Epithelial cell of proximal tubule (primary cell): ENCODE results near the gene ERC2. TPM values are rescaled to one million over a fixed set of nuclear protein-coding genes. Genes with fewer than 3 reads are reported as not detected.
A peak's percentile ranks its signal among the peaks of the same experiment; 100 is the strongest.
"Not testable (repeated sequence)": the region's sequence is repeated elsewhere in the genome, so short reads cannot be mapped to it uniquely, and the experiment has no call there.

Experiments used
- DNase-seq: peaks from one replicate; pipeline ENCODE4 v3.0.0-alpha.2; 2011; ENCODE audit warnings: low read depth
- H3K4me3 ChIP-seq: 2 replicates; pipeline ENCODE4 v1.5.1; 2011; ENCODE audit warnings: low read depth, mild to moderate bottlenecking, low read length
- total RNA-seq: library from RNA; depleted of rRNA; stranded (reverse); fragments of >200 nt; gene quantifications from 2 replicates; pipeline ENCODE4 v1.2.3, GENCODE V29; 2015
- TF ChIP-seq, protein P1 (sequence below): conservative IDR thresholded peaks from 2 replicates; pipeline ENCODE4 v1.5.1; 2012; ENCODE audit warnings: low read depth, mild to moderate bottlenecking, low read length

ERC2 gene
- total RNA-seq, 1 donor from 2014 or later: 2.7 TPM

DNA sequence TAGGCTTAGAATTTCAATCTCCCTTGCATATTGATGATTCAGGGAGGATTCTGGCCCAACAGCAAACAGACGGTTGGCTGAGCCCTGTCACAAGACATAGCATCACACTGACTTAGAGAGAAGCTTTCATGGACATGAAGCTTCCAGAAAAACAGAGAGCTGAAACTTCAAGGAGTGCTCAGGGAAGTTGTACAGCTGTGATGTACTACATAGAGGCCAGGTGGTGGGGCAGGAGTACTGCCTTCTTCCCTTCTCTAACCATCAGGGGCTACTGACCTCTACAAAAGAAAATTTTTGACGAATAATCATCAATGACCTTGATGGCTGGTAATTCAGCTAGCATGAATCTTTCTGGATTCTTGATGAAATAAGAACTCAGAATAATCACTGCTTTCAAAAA is 378.5 kb downstream of the ERC2 start:
- H3K4me3 ChIP-seq: no peak overlapping the region
- DNase-seq: no peak
- TF ChIP-seq, protein P1, sequence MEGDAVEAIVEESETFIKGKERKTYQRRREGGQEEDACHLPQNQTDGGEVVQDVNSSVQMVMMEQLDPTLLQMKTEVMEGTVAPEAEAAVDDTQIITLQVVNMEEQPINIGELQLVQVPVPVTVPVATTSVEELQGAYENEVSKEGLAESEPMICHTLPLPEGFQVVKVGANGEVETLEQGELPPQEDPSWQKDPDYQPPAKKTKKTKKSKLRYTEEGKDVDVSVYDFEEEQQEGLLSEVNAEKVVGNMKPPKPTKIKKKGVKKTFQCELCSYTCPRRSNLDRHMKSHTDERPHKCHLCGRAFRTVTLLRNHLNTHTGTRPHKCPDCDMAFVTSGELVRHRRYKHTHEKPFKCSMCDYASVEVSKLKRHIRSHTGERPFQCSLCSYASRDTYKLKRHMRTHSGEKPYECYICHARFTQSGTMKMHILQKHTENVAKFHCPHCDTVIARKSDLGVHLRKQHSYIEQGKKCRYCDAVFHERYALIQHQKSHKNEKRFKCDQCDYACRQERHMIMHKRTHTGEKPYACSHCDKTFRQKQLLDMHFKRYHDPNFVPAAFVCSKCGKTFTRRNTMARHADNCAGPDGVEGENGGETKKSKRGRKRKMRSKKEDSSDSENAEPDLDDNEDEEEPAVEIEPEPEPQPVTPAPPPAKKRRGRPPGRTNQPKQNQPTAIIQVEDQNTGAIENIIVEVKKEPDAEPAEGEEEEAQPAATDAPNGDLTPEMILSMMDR: peak; percentile 9

DNA sequence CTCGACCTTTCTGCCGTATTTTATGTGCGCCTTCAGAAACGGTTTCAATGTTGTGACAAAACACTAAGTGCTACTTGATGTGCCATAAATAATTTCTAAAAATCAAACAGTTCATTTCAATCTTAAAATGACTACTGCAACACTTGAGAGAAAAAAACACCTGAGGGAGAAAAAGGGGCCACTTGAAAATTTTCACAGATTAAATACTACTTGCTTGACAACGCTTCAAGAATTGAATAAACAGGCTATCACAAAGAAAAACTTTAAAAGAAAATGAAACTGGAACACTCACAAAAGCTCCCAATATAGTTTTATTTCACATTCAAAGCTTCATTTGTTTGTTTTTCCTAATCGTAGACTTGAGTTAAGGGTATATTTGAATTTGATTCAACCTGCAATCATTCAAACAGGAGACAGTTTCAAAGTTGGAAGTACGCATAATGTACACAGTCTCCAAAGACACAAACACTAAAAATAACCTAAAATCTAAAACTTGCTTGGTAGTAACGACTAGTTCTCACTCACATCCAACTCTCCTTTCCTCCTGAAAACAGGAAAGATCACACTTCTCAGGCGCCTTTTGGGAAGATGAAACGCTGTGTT is 380.7 kb downstream of the ERC2 start:
- no peak for DNase-seq
- TF ChIP-seq, protein P1: no peak
- H3K4me3 ChIP-seq: no peak overlapping the region

DNA sequence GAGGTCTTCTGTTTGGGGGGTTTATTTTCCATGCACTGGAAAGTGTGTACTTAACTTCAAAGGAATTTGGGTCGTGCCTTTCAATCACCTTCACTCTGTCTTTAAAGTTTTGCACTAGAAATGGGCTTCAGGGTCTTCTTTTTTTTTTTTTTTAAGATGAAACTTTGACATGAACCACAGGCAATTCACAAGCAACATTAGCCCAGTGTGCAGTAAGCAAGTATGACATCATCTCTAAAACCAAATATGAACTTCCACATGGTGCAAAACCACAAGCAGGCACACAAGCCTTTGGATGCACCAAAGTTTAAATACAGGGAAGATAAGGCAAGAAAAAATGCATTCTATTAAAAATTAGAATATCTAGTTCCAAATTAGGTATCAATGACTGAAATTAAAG is 381.9 kb downstream of the ERC2 start:
- TF ChIP-seq, protein P1: no peak
- DNase-seq: no peak
- no peak overlapping the region for H3K4me3 ChIP-seq

DNA sequence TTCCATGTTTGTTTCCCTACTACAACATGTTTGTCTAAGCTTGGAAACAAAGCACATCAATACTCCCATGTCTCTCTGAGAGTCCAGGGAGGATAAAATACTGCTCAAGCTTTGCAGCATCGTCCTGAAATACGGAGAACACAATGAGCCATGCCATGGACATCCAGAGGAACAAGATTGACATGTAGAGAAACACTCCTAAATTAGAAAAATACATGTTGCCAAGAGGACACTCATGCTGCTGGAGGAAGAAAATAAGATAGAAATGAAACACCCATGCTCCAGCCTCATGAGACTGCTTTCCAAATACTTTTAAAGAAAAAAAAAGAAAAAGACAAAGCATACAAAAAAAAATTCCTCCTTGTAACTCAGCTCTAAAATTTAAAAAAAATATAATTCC is 387.0 kb downstream of the ERC2 start:
- no peak overlapping the region for H3K4me3 ChIP-seq
- DNase-seq: no peak
- TF ChIP-seq, protein P1: no peak

DNA sequence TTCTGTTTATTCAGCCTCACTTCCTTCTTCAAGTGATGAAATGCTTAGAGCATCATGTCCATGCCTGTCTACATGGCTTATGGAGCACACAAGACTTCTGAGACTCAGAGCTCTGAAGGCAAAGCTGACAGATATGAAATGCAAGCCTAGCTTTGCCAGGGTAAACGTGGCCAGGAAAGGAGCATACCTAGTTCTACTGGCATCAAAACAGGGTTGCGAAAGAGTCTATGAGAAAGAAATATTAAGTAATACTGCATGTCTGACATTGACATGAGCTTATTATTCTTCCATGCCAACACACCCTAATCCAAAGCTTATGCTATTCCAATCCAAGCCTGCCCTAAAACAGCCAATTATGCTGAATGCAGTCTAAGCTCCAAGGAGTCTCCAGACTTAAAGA is 391.5 kb downstream of the ERC2 start:
- H3K4me3 ChIP-seq: no peak overlapping the region
- no peak for DNase-seq
- TF ChIP-seq, protein P1: no peak

DNA sequence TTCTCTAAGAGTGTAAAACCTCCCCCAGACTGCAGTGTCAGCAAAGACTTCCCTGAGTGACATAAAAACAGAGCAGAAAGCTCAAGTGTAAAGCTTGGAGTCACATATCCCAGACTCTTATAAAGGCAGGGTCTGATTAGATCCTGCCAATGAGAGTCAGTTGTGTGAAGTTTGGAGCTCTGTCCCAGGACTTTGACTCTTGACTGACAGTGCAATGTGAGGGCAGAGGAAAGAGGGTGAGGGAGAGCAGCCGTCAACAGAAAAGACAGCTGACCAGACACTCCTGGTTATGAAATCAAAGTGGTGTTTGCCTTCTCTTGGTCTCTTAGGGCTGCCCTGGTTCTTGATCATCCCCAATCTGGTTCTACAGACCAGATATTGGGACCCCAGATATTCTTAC is 393.2 kb downstream of the ERC2 start:
- DNase-seq: no peak
- TF ChIP-seq, protein P1: no peak
- no peak overlapping the region for H3K4me3 ChIP-seq

DNA sequence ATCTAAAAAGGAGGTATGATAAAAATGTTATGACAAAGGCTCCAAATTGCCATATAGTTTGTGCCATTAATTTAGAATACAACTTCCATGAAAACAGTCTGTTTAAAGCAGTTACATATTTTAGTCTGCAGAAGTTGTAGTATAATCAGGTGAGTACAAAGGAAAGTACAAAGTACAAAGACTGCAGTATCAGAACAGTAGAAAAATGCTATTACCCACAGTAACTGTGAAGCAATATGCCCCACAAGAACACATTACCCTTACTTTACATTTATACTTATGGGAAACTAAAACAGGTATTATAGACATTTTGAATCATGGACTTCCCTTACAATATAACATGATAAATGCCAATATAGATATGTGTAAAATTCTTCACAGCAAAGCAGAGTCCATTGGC is 398.5 kb downstream of the ERC2 start:
- no peak for DNase-seq
- H3K4me3 ChIP-seq: no peak overlapping the region
- TF ChIP-seq, protein P1: no peak

DNA sequence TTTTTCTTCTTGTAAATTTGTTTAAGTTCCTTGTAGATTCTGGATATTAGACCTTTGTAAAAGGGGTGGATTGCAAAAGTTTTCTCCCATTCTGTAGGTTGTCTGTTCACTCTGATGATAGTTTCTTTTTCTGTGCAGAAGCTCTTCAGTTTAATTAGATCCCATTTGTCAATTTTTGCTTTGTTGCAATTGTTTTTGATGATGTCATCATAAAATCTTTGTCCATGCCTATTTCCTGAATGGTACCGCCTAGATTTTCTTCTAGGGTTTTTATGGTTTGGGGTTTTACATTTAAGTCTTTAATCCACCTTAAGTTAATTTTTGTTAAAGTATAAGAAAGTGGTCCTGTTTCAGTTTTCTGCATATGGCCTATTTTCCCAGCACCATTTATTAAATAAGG is 401.9 kb downstream of the ERC2 start:
- not testable (repeated sequence) for H3K4me3 ChIP-seq, DNase-seq
